ENCODE data around the gene NCOA7.
"Not testable (repeated sequence)": the region's sequence is repeated elsewhere in the genome, so short reads cannot be mapped to it uniquely, and the experiment has no call there.

NCOA7 gene

DNA sequence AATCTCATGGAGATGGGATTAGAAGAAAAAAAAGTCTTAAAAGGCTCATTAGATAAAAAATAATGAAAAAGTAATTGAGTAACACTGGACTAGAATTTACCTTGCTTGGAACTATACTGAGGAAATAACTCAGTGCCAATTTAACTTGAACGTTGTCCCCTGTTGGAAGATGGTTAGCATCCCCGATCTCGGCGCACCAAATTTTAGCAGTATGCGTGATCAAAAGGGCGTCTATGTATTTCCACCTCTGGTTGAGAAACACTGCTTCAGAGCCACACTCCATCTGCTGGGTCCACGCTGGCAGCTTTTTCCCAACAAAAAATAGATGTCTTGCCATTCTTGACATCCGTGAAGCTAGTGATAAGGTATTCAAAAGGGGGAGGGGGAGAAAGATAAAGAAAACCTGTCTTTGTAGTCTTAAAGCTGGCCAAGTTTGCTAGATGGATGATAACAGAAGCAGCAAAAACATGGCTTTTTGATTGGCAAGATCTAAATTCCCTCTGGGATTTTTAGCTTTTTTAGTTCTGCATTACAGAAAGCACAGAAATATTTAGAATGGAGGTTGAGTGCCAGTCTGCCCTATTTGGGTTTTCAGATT is 172.2 kb downstream of the NCOA7 start:
- no peak for DNase-seq (ENCODE audit: insufficient read length, low spot score)
- no peak for FAIRE-seq

DNA sequence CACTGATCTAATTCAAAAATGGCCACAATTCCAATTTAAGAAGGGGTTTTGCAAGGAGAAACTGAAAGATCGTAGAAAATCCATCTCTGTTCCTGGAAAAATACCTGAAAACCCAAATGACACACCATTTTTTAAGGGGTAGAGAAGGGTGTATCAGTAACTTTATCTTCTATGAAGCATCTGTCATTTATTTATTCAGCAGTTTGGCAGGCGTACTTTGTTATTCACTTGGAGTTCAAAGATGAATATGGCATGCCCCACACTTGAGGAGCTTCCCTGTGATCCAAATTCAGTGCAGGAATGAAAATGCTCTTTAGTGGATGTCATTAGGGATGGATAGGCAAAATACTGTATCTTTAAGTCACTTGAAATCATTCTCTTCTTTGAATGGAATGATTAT is 173.1 kb downstream of the NCOA7 start:
- DNase-seq (ENCODE audit: insufficient read length, low spot score) (no peak), FAIRE-seq (no peak)

GRCh38 chr6:125966569-125966968 is 175.8 kb downstream of the NCOA7 start:
- DNase-seq (ENCODE audit: insufficient read length, low spot score) (no peak), FAIRE-seq (peak; percentile 4)

DNA sequence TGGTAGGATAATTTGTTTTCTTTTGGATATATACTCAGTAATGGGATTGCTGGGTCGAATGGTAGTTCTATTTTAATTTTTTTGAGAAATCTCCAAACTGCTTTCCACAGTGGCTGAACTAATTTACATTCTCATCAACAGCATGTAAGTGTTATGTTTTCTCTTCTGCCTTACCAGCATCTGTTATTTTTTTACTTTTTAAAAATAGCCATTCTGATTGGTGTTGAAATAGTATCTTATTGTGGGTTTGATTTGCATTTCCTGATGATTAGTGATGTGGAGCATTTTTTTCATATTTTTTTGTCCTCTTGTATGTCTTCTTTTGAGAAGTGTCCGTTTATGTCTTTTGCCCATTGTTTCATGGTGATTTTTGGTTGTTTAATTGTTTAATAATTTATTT is 177.7 kb downstream of the NCOA7 start:
- DNase-seq (ENCODE audit: insufficient read length, low spot score) (no peak), FAIRE-seq (peak; percentile 37)

DNA sequence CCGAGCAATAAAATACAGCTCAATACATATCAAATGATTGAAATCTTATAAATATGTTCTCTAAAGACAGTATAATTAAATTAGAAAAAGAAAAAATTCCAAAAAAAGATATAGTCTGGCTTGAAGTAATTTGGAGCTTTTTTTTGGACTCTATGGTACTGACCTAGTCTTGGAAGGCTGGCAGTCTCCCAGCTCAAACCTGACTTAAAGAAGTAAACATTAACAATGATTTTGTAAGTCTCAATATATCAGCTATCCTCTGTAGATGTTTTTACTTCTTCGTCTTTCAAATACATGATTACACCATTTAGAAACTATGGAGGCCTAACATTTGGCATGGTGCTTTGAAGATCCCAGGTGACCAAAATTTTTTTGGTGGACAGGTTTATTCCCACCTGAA is 180.0 kb downstream of the NCOA7 start:
- peak; percentile 67 for FAIRE-seq

DNA sequence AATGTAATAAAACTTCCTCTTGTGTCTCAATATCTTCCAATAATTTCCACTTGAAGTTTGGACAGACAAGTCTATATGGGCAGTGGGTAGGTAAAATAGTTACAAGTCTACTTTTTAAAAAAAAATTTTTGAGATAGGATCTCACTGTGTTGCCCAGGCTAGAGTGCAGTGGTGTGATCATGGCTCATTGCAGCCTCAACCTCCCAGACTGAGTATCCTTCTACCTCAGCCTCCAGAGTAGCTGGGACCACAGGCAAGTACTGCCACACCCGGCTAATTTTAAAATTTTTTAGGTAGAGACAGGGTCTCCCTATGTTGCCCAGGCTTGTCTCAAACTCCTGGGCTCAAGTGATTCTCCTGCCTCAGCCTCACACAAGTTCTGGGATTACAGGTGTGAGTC is 181.7 kb downstream of the NCOA7 start:
- not testable (repeated sequence) for DNase-seq (ENCODE audit: insufficient read length, low spot score); FAIRE-seq

More for the DNA sequence above, 180.0 kb downstream of the NCOA7 start:
- no peak for DNase-seq (ENCODE audit: insufficient read length, low spot score)

- DNase-seq (ENCODE audit: insufficient read length, low spot score) (no peak), FAIRE-seq (peak; percentile 96)
Measured at GRCh38 chr6:125974214-125974866, 183.6 kb downstream of the NCOA7 start.

DNA sequence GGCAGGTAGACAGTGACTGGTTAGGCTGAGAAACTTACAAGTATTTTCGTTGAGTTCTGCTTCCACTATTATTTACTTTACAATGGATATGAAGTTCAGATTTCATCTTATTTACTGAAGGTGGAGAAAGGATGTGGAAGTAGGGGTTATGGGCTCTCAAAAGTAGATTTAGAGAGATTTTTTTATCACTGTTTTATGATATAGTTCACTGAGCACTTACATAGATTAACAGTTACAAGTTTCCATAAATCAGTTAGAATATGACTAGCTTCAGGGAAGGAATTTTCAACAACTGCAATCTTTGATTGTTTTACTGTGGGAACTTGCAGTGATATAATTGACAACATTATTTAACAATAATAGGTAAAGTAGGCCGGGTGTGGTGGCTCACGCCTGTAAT is 188.3 kb downstream of the NCOA7 start:
- FAIRE-seq (peak; percentile 8), DNase-seq (ENCODE audit: insufficient read length, low spot score) (no peak)
